Activated CD8-positive, alpha-beta T cell treated with anti-CD3 and anti-CD28 coated beads for 36 hours (primary cell): ENCODE data around the gene KLHDC1. TPM values are rescaled to one million over a fixed set of nuclear protein-coding genes. Genes with fewer than 3 reads are reported as not detected.
"Not testable (repeated sequence)": the region's sequence is repeated elsewhere in the genome, so short reads cannot be mapped to it uniquely, and the experiment has no call there.

Source experiments
- ATAC-seq: fragments of 200-7000 bp; cut with Tn5 transposase; one replicate; pipeline ENCODE4 v1.10.0; 2021; ENCODE audit warnings: mild to moderate bottlenecking, moderate library complexity
- CTCF ChIA-PET: fragments of 350-600 bp; sonication (Branson Sonifier 250); formaldehyde crosslinking; loops from one replicate; lab custom pipeline; 2021; ENCODE audit warnings: antibody characterized with exemption; lab: Charles Lee
- POLR2A ChIA-PET: fragments of 350-600 bp; sonication (Branson Sonifier 250); formaldehyde crosslinking; loops from one replicate; lab custom pipeline; 2021; ENCODE audit warnings: antibody characterized with exemption; lab: Charles Lee
- DNase-seq: peaks from one replicate; pipeline ENCODE4 v3.0.0-alpha.2; 2020
- H3K27ac Mint-ChIP-seq: one replicate; pipeline ENCODE4 v1.8.0; 2021; ENCODE audit warnings: mild to moderate bottlenecking, mixed read lengths
- H3K27me3 Mint-ChIP-seq: one replicate; pipeline ENCODE4 v1.8.0; 2021; ENCODE audit warnings: mixed read lengths
- H3K36me3 Mint-ChIP-seq: one replicate; pipeline ENCODE4 v1.8.0; 2021; ENCODE audit warnings: low read depth, mixed read lengths
- H3K4me1 Mint-ChIP-seq: one replicate; pipeline ENCODE4 v1.8.0; 2021; ENCODE audit warnings: low read depth, mixed read lengths
- H3K4me3 Mint-ChIP-seq: one replicate; pipeline ENCODE4 v1.8.0; 2021; ENCODE audit warnings: mild to moderate bottlenecking, moderate library complexity, mixed read lengths
- H3K9me3 Mint-ChIP-seq: one replicate; pipeline ENCODE4 v1.8.0; 2021; ENCODE audit warnings: mixed read lengths
- intact Hi-C: fragments of 100-400 bp; cut with micrococcal nuclease; formaldehyde crosslinking; loops from one replicate; pipeline ENCODE4 v1.10.0; 2022
- total RNA-seq, 2 experiments: library from RNA; stranded (reverse); gene quantifications; one replicate each; pipeline ENCODE4 v1.2.3, GENCODE V29; 2021
- TF ChIP-seq, protein P1 (sequence below): fragments of 200-600 bp; IDR thresholded peaks from one replicate; pipeline ENCODE4 v1.8.0; 2022; ENCODE audit warnings: antibody characterized with exemption, mild to moderate bottlenecking

The KLHDC1 gene
- total RNA-seq, 2 experiments from 2014 or later, result 0.98 to 1.2 TPM

DNA sequence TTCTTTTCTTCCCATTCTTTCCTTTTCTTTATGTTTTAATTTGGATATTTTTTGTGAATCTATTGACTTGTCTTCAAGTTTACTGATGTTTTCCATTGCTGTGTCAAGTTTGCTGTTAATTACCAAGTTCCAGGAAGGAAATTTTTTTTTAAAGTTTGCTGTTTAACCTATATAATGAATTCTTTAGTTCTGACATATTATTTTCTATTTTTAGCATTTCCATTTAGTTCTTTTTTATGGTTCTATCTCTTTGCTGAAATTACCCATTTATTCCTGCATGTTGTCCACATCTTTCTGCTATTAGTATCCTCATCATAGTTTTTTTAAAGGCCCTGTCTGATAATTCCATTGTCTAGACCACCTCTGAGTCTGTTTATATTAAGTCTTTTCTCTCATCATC is 27.8 kb downstream of the KLHDC1 start:
- ChIA-PET CTCF (interaction anchor here (0.6 kb wide), 1 partner anchor 12 kb away, joined by 3 read pairs; no protein-coding TSS in a partner anchor), POLR2A (no interaction called here)
- DNase-seq (no peak), ATAC-seq (no peak)
- peaks cover 3% of the 10 kb centered on the region for H3K9me3 Mint-ChIP-seq
- peaks cover 23% of the 10 kb centered on the region for H3K36me3 Mint-ChIP-seq
- H3K4me3 Mint-ChIP-seq, result no peak overlapping the region
- H3K27me3 Mint-ChIP-seq, result no peaks in the 10 kb centered on the region
- H3K4me1 Mint-ChIP-seq, result no peaks in the 10 kb centered on the region
- intact Hi-C loops, result no loop called here
- no peak overlapping the region for H3K27ac Mint-ChIP-seq
- TF ChIP-seq, protein P1, sequence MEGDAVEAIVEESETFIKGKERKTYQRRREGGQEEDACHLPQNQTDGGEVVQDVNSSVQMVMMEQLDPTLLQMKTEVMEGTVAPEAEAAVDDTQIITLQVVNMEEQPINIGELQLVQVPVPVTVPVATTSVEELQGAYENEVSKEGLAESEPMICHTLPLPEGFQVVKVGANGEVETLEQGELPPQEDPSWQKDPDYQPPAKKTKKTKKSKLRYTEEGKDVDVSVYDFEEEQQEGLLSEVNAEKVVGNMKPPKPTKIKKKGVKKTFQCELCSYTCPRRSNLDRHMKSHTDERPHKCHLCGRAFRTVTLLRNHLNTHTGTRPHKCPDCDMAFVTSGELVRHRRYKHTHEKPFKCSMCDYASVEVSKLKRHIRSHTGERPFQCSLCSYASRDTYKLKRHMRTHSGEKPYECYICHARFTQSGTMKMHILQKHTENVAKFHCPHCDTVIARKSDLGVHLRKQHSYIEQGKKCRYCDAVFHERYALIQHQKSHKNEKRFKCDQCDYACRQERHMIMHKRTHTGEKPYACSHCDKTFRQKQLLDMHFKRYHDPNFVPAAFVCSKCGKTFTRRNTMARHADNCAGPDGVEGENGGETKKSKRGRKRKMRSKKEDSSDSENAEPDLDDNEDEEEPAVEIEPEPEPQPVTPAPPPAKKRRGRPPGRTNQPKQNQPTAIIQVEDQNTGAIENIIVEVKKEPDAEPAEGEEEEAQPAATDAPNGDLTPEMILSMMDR, result no peak

DNA sequence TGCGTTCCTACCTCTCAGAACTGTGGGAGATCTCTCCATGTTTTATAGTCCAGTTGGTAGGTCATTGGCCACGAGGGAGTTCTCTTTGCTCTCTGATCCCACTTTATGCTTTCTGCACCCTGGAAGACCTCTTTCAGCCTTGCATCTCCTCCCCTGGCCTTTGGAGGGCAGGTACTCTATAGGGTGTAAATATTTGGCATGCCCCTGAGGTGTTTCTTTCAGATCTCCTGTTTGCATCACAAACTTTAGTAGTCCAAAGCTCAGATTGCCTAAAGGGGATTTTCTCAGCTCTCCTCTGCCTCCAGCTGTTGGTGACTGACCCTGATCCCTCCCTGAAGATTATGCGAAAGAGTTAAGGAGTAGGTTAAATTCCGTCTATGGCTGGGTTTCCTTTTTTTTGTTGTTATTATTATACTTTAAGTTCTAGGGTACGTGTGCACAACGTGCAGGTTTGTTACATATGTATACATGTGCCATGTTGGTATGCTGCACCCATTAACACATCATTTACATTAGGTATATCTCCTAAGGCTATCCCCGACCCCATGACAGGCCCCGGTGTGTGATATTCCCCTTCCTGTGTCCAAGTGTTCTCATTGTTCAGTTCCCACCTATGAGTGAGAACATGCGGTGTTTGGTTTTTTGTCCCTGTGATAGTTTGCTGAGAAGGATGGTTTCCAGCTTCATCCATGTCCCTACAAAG is 29.0 kb downstream of the KLHDC1 start:
- DNase-seq, H3K9me3 Mint-ChIP-seq, H3K4me3 Mint-ChIP-seq, H3K27ac Mint-ChIP-seq, ATAC-seq, H3K27me3 Mint-ChIP-seq, H3K4me1 Mint-ChIP-seq, intact Hi-C loops: not testable (repeated sequence)
- H3K36me3 Mint-ChIP-seq, result peaks cover 22% of the 10 kb centered on the region
- ChIA-PET CTCF (interaction anchor here (1.6 kb wide), 1 partner anchor 12 kb away, joined by 6 read pairs; no protein-coding TSS in a partner anchor), POLR2A (interaction anchor here (1.1 kb wide), 1 partner anchor 28 kb away, joined by 3 read pairs; no protein-coding TSS in a partner anchor)

DNA sequence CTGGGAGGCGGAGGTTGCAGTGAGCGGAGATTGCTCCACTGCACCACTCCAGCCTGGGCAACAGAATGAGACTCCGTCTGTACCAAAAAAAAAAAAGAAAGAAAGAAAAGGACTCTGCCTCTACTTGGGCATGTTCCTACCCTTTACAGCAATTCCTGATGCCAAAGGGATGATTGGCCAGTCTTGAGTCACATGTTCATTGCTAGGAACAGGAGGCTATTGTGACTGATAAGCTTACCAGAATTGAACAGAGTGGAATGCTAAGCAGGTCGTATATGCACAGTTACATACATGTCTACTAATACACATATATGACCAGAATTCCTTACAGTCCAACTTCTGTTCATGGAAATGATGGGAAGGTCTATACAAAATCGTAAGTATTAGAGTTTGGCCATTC is 34.3 kb downstream of the KLHDC1 start:
- DNase-seq (no peak), ATAC-seq (no peak)
- ChIA-PET POLR2A (no interaction called here), CTCF (interaction anchor here (1.0 kb wide), 1 partner anchor 50 kb away, joined by 3 read pairs; no protein-coding TSS in a partner anchor)
- no peaks in the 10 kb centered on the region for H3K4me1 Mint-ChIP-seq
- TF ChIP-seq, protein P1, result no peak
- H3K27ac Mint-ChIP-seq, result no peak overlapping the region
- H3K9me3 Mint-ChIP-seq, result peaks cover 3% of the 10 kb centered on the region
- no peaks in the 10 kb centered on the region for H3K27me3 Mint-ChIP-seq
- H3K36me3 Mint-ChIP-seq, result peaks cover 6% of the 10 kb centered on the region
- H3K4me3 Mint-ChIP-seq, result no peak overlapping the region
- intact Hi-C loops, result no loop called here

DNA sequence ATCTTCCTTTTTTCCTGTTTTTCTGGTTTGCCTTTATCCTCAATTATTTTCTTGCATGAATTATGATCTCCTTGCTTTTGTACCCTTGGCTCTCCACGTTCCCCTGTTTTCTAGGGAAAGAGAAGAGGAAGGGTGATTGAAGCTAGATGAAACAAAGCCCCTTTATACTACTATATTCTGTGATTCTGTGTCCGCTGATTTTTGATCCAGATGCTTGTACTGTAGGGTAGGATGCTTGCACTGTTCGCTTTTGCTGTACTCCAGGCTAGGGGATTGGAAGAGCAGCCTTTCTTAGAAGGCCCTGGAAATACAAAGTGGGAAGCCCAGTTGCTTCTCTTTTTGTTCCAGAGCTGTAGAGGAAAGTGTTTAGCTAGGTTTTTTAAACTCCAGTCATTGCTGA is 40.0 kb downstream of the KLHDC1 start:
- Mint-ChIP-seq H3K27ac (no peak overlapping the region), H3K9me3 (no peaks in the 10 kb centered on the region), H3K27me3 (no peaks in the 10 kb centered on the region), H3K4me1 (no peaks in the 10 kb centered on the region), H3K4me3 (no peak overlapping the region), H3K36me3 (no peaks in the 10 kb centered on the region)
- intact Hi-C loops, result no loop called here
- ChIA-PET POLR2A (interaction anchor here (0.6 kb wide), 2 partner anchors 37 to 436 kb away, joined by 3 read pairs; no protein-coding TSS in a partner anchor), CTCF (no interaction called here)
- TF ChIP-seq, protein P1, result no peak
- DNase-seq (no peak), ATAC-seq (no peak)

DNA sequence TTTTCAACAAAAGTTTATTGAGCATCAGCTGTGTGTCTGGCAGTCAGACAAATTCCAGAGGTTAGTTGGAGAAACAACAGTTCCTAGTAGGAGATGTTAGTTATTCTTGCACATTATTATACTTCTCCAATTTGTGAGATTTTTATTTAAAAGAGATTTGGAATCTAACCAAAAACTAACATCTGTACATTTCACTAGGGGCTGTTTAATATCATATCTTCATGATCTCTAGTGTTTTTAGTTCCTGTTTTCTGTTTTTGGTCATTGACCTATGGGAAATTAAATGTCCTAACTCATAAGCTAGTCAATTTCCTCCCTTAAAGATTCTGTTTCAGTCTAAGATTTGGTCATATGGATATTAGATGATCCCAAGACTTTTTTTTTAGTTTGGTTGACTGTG is 40.9 kb downstream of the KLHDC1 start:
- no peaks in the 10 kb centered on the region for H3K4me1 Mint-ChIP-seq
- ATAC-seq (no peak), DNase-seq (no peak)
- POLR2A ChIA-PET, result no interaction called here
- TF ChIP-seq, protein P1, result no peak
- no peaks in the 10 kb centered on the region for H3K36me3 Mint-ChIP-seq
- no peak overlapping the region for H3K4me3 Mint-ChIP-seq
- H3K27me3 Mint-ChIP-seq, result no peaks in the 10 kb centered on the region
- H3K9me3 Mint-ChIP-seq, result no peaks in the 10 kb centered on the region
- no peak overlapping the region for H3K27ac Mint-ChIP-seq
- intact Hi-C loops, result no loop called here
- CTCF ChIA-PET, result no interaction called here

DNA sequence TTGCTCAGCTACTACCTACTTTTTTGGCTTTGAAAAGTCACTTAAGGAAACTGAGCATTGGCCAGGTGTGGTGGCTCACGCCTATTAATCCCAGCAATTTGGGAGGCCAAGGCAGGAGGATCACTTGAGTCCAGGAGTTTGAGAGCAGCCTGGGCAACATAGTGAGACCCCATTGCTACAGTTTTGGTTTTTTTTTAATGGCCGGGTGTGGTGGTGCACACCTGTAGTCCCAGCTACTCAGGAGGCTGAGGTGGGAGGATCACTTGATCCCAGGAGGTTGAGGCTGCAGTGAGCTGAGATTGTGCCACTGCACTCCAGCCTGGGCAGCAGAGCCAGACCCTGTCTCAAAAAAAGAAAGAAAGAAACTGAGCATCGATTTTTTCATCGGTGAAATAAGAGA is 42.7 kb downstream of the KLHDC1 start:
- intact Hi-C loops, CTCF ChIA-PET, H3K4me3 Mint-ChIP-seq, H3K4me1 Mint-ChIP-seq, ATAC-seq, DNase-seq, H3K27me3 Mint-ChIP-seq, H3K27ac Mint-ChIP-seq, H3K36me3 Mint-ChIP-seq, H3K9me3 Mint-ChIP-seq, POLR2A ChIA-PET: not testable (repeated sequence)
